ENCODE results near the gene ARHGAP15.
A peak's percentile ranks its signal among the peaks of the same experiment; 100 is the strongest.

The ARHGAP15 gene

DNA sequence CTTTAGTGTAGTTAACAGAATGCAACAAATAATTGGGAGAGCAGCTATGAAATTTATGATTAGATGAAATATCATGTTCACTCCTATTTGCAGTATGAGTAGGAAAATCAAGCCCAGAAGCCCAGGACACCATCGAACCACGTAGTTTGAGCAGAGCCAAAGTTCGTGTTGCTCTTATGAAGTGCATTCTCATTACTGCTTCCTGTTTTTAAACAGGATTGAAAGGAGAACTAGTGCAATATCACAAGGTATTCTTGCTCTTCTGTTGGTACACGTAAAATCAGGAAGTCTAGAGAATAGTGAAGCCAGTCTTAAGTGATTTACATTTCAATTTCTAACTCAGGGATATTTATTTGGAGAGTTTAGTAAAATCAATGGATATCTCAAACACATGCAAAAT is 21.1 kb downstream of the ARHGAP15 start:
- Histone ChIP-seq H3F3A (ENCODE audit: control insufficient read depth, insufficient read depth) (peaks cover 26% of the 10 kb centered on the region), H3K4me3 (ENCODE audit: low read length) (peak overlapping the region; percentile 51), H3K4me1 (ENCODE audit: control insufficient read depth, low read length) (peaks cover 99% of the 10 kb centered on the region), H3K4me2 (ENCODE audit: low read length) (peak overlapping the region; percentile 76), H3K27ac (ENCODE audit: low read depth, low read length) (peak overlapping the region; percentile 46), H3K9me2 (replicated peaks; ENCODE audit: control insufficient read depth, low read length) (no peaks in the 10 kb centered on the region), H4K20me1 (ENCODE audit: control insufficient read depth, insufficient read depth, low read depth, low read length) (no peaks in the 10 kb centered on the region), H3K9me3 (ENCODE audit: control insufficient read depth, insufficient read depth, low read length) (no peaks in the 10 kb centered on the region), H3K27me3 (ENCODE audit: control insufficient read depth, low read length) (no peaks in the 10 kb centered on the region), H3K79me2 (ENCODE audit: control insufficient read depth, low read length) (peaks cover 85% of the 10 kb centered on the region), H3K36me3 (ENCODE audit: control insufficient read depth, low read length) (peaks cover 7% of the 10 kb centered on the region; the same call in 1 of the 2 replicates)
- TF ChIP-seq, protein P1, sequence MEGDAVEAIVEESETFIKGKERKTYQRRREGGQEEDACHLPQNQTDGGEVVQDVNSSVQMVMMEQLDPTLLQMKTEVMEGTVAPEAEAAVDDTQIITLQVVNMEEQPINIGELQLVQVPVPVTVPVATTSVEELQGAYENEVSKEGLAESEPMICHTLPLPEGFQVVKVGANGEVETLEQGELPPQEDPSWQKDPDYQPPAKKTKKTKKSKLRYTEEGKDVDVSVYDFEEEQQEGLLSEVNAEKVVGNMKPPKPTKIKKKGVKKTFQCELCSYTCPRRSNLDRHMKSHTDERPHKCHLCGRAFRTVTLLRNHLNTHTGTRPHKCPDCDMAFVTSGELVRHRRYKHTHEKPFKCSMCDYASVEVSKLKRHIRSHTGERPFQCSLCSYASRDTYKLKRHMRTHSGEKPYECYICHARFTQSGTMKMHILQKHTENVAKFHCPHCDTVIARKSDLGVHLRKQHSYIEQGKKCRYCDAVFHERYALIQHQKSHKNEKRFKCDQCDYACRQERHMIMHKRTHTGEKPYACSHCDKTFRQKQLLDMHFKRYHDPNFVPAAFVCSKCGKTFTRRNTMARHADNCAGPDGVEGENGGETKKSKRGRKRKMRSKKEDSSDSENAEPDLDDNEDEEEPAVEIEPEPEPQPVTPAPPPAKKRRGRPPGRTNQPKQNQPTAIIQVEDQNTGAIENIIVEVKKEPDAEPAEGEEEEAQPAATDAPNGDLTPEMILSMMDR (IDR thresholded peaks at IDR 0.05; ENCODE audit: low read depth, low read length, poor library complexity, severe bottlenecking): no peak
- no peak for TF ChIP-seq EZH2phosphoT487 (IDR thresholded peaks at IDR 0.05; ENCODE audit: borderline replicate concordance, low read length)

- no peak for TF ChIP-seq EZH2phosphoT487 (IDR thresholded peaks at IDR 0.05; ENCODE audit: borderline replicate concordance, low read length)
- TF ChIP-seq, protein P1 (IDR thresholded peaks at IDR 0.05; ENCODE audit: low read depth, low read length, poor library complexity, severe bottlenecking): no peak
- no peaks in the 10 kb centered on the region for H3K27me3 ChIP-seq (ENCODE audit: control insufficient read depth, low read length)
- peak overlapping the region; percentile 51 for H3K4me3 ChIP-seq (ENCODE audit: low read length)
- peak overlapping the region; percentile 46; the same call in 1 of the 2 replicates for H3K27ac ChIP-seq (ENCODE audit: low read depth, low read length)
- no peaks in the 10 kb centered on the region for H3K9me2 ChIP-seq (replicated peaks; ENCODE audit: control insufficient read depth, low read length)
- peak overlapping the region; percentile 76 for H3K4me2 ChIP-seq (ENCODE audit: low read length)
- H3K36me3 ChIP-seq (ENCODE audit: control insufficient read depth, low read length): peaks cover 17% of the 10 kb centered on the region
- H3K4me1 ChIP-seq (ENCODE audit: control insufficient read depth, low read length): peaks cover 99% of the 10 kb centered on the region
- H4K20me1 ChIP-seq (ENCODE audit: control insufficient read depth, insufficient read depth, low read depth, low read length): no peaks in the 10 kb centered on the region
- H3K9me3 ChIP-seq (ENCODE audit: control insufficient read depth, insufficient read depth, low read length): no peaks in the 10 kb centered on the region
- H3F3A ChIP-seq (ENCODE audit: control insufficient read depth, insufficient read depth): peaks cover 26% of the 10 kb centered on the region
- H3K79me2 ChIP-seq (ENCODE audit: control insufficient read depth, low read length): peaks cover 89% of the 10 kb centered on the region
Measured at GRCh38 chr2:143151111-143151752, 22.0 kb downstream of the ARHGAP15 start.

DNA sequence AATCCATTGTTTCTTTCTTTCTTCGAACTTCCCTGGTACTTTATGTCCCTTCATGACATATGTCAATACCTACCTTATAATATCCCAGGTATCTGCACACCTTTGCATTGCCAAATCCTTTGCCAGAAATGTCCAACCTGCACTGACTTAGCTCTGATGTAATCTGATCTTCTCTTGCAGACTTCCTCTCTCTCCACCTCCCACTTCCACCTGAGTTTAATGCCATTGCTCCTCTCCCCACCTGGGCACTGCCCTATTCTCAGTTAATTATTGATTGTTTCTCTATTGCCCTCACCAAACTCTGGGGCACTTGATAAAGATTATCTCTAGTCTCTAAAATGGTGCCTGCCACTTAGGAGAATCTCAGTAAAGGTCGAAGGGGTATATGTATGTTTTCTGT is 23.0 kb downstream of the ARHGAP15 start:
- Histone ChIP-seq H3F3A (ENCODE audit: control insufficient read depth, insufficient read depth) (peaks cover 24% of the 10 kb centered on the region), H3K27ac (ENCODE audit: low read depth, low read length) (peak overlapping the region; percentile 71), H3K9me2 (replicated peaks; ENCODE audit: control insufficient read depth, low read length) (no peaks in the 10 kb centered on the region), H3K9me3 (ENCODE audit: control insufficient read depth, insufficient read depth, low read length) (no peaks in the 10 kb centered on the region), H3K4me3 (ENCODE audit: low read length) (peak overlapping the region; percentile 63), H3K79me2 (ENCODE audit: control insufficient read depth, low read length) (peaks cover 84% of the 10 kb centered on the region), H3K27me3 (ENCODE audit: control insufficient read depth, low read length) (no peaks in the 10 kb centered on the region), H3K4me2 (ENCODE audit: low read length) (peak overlapping the region; percentile 76), H3K36me3 (ENCODE audit: control insufficient read depth, low read length) (peaks cover 25% of the 10 kb centered on the region), H3K4me1 (ENCODE audit: control insufficient read depth, low read length) (peaks cover 99% of the 10 kb centered on the region), H4K20me1 (ENCODE audit: control insufficient read depth, insufficient read depth, low read depth, low read length) (no peaks in the 10 kb centered on the region)
- no peak for TF ChIP-seq EZH2phosphoT487 (IDR thresholded peaks at IDR 0.05; ENCODE audit: borderline replicate concordance, low read length)
- TF ChIP-seq, protein P1 (IDR thresholded peaks at IDR 0.05; ENCODE audit: low read depth, low read length, poor library complexity, severe bottlenecking): no peak
